ENCODE results near the gene KRCC1. TPM values are rescaled to one million over a fixed set of nuclear protein-coding genes. Genes with fewer than 3 reads are reported as not detected.

Gene KRCC1
- polyA plus RNA-seq, 1 experiment = 16.8 TPM

DNA sequence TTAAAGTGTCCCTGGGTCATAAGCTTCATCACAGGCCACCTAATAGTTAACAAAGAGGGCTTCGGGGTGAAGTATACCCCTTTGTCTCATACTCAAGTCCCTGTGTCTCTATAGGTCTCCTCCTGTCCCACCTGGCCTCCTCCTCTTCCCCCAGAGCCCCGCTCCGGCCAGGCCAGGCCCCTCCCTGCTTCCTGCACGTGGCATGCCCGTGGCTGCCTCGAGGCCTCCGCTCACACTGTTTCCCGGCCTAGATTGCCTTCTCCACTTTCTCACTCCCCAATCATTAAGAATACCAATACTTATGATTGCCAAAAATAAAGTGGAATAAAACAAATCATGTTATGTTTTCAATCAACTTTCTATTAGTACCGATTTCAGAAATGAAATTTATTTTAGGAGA is 30.8 kb upstream of the KRCC1 start:
- ChIA-PET POLR2A (no interaction called here), CTCF (no interaction called here)
- no peaks in the 10 kb centered on the region for H3K36me3 ChIP-seq (ENCODE audit: control insufficient read depth, insufficient read depth, low read length)
- no peak for DNase-seq (ENCODE audit: low read depth)
- no peak overlapping the region for H3K4me3 ChIP-seq (ENCODE audit: low read depth, low read length)
- peaks cover 6% of the 10 kb centered on the region; the same call in 1 of the 2 replicates for H3K27me3 ChIP-seq (ENCODE audit: control insufficient read depth, insufficient read depth, low read length)
- TF ChIP-seq, protein P1, sequence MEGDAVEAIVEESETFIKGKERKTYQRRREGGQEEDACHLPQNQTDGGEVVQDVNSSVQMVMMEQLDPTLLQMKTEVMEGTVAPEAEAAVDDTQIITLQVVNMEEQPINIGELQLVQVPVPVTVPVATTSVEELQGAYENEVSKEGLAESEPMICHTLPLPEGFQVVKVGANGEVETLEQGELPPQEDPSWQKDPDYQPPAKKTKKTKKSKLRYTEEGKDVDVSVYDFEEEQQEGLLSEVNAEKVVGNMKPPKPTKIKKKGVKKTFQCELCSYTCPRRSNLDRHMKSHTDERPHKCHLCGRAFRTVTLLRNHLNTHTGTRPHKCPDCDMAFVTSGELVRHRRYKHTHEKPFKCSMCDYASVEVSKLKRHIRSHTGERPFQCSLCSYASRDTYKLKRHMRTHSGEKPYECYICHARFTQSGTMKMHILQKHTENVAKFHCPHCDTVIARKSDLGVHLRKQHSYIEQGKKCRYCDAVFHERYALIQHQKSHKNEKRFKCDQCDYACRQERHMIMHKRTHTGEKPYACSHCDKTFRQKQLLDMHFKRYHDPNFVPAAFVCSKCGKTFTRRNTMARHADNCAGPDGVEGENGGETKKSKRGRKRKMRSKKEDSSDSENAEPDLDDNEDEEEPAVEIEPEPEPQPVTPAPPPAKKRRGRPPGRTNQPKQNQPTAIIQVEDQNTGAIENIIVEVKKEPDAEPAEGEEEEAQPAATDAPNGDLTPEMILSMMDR (IDR thresholded peaks at IDR 0.05; ENCODE audit: insufficient read depth, low read depth, low read length) = no peak

DNA sequence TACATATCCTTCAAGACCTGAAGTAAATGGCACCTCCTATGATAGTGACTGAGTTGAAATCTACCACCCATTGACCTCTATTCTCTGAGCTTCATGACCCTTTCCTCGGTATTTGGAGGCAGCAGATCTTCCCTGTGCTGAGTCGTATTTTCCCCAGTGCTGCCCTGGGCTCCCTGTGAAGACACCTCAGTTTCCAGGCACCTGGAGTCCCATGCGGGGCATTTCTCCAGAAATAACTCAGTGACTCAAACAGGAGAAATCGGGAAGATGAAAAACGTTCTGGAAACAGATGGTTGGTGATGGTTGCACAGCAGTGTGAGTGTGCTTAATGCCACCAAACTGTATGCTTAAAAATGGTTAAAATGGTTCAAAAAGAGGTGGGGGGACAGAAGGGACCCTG is 30.0 kb upstream of the KRCC1 start:
- no peaks in the 10 kb centered on the region for H3K36me3 ChIP-seq (ENCODE audit: control insufficient read depth, insufficient read depth, low read length)
- peaks cover 6% of the 10 kb centered on the region; the same call in 1 of the 2 replicates for H3K27me3 ChIP-seq (ENCODE audit: control insufficient read depth, insufficient read depth, low read length)
- H3K4me3 ChIP-seq (ENCODE audit: low read depth, low read length) = no peak overlapping the region
- CTCF ChIA-PET = interaction anchor here (0.8 kb wide), 1 partner anchor 11 kb away, joined by 3 read pairs; no protein-coding TSS in a partner anchor
- DNase-seq (ENCODE audit: low read depth) = no peak
- TF ChIP-seq, protein P1 (IDR thresholded peaks at IDR 0.05; ENCODE audit: insufficient read depth, low read depth, low read length) = no peak
- POLR2A ChIA-PET = interaction anchor here (0.6 kb wide), 1 partner anchor 14 kb away, joined by 5 read pairs; no protein-coding TSS in a partner anchor

DNA sequence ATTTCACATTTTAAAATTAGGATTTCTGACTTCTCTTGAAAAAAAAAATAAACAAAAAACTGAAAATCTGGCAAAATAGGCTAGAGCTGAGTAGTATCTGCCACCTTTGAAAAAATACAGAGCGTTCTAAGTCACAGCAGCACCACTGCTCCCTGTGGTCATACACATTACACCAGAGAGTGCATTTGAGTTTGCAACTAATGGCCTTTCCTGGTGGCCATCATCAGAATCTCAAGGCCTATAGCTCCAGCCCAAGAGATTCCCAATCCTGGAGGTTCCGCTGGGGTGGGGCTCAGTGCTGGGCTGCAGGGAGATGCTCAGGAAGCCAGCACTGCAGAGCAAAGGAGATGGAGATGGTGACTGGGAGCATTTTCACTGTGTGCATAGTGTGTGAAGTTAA is 29.5 kb upstream of the KRCC1 start:
- peaks cover 6% of the 10 kb centered on the region; the same call in 1 of the 2 replicates for H3K27me3 ChIP-seq (ENCODE audit: control insufficient read depth, insufficient read depth, low read length)
- CTCF ChIA-PET = interaction anchor here (0.8 kb wide), 1 partner anchor 12 kb away, joined by 3 read pairs; no protein-coding TSS in a partner anchor
- H3K36me3 ChIP-seq (ENCODE audit: control insufficient read depth, insufficient read depth, low read length) = no peaks in the 10 kb centered on the region
- H3K4me3 ChIP-seq (ENCODE audit: low read depth, low read length) = no peak overlapping the region
- TF ChIP-seq, protein P1 (IDR thresholded peaks at IDR 0.05; ENCODE audit: insufficient read depth, low read depth, low read length) = no peak
- no peak for DNase-seq (ENCODE audit: low read depth)
- POLR2A ChIA-PET = interaction anchor here (0.6 kb wide), 1 partner anchor 14 kb away, joined by 5 read pairs; no protein-coding TSS in a partner anchor

DNA sequence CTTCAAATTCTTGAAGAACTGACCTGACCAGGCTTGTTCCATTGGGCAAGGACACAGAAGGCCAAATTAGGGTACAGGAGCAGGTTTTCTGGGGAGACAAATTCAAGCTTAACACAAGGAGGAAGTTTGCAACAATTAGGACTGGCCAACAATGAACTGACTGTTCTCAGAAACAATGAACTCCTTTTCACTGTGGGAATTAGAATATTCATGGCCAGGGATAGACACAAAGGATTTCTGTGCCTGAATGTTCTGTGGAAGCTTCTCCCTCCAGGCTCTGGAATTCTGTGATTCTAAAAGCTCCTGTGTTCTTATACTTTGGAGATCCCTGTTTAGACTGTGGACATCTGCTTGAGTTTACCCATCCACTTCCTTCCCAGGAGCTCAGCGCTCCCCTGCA is 27.2 kb upstream of the KRCC1 start:
- TF ChIP-seq, protein P1 (IDR thresholded peaks at IDR 0.05; ENCODE audit: insufficient read depth, low read depth, low read length) = no peak
- ChIA-PET POLR2A (no interaction called here), CTCF (interaction anchor here (1.0 to 2.6 kb wide), 3 partner anchors 9 to 22 kb away, joined by 3 to 21 read pairs (median 4); no protein-coding TSS in a partner anchor)
- H3K36me3 ChIP-seq (ENCODE audit: control insufficient read depth, insufficient read depth, low read length) = no peaks in the 10 kb centered on the region
- DNase-seq (ENCODE audit: low read depth) = no peak
- peaks cover 6% of the 10 kb centered on the region; the same call in 1 of the 2 replicates for H3K27me3 ChIP-seq (ENCODE audit: control insufficient read depth, insufficient read depth, low read length)
- H3K4me3 ChIP-seq (ENCODE audit: low read depth, low read length) = no peak overlapping the region

DNA sequence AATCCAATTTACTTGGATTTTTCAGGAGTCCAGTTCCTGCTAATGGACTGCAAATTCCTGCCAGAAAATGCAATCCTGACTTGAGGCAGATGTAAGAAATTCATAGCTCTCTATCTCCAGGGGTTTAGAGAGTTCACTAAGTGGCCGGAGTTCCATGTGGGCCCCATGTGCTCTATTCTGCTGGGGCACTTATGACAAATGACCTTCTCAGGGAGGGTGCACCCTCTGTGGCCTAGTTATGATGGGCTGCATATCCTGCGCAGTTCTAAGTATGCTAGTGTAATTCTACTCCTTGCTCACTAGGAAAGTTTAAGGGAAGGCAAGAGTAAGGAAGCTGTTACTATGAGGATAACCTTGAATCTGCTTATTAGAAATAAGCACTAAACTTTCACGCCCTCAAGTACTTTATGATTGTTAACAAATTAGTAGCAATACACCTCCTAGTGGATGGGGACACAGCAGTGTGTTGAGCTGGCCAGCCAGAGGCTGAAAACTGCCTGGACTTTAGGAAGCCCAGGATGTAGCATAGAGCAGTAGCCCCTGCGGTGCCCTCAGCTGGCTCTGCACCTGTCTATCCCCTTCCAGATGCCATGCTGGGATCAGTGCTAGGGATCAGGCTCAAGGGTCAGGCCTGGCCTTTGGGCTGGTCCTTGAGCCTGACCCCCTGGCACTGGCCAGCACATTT is 26.5 kb upstream of the KRCC1 start:
- POLR2A ChIA-PET = no interaction called here
- Histone ChIP-seq H3K27me3 (ENCODE audit: control insufficient read depth, insufficient read depth, low read length) (peaks cover 6% of the 10 kb centered on the region; the same call in 1 of the 2 replicates), H3K4me3 (ENCODE audit: low read depth, low read length) (no peak overlapping the region), H3K36me3 (ENCODE audit: control insufficient read depth, insufficient read depth, low read length) (no peaks in the 10 kb centered on the region)
- CTCF ChIA-PET = interaction anchor here (1.3 to 2.6 kb wide), 3 partner anchors 9 to 22 kb away, joined by 4 to 21 read pairs (median 6); no protein-coding TSS in a partner anchor
- TF ChIP-seq, protein P1 (IDR thresholded peaks at IDR 0.05; ENCODE audit: insufficient read depth, low read depth, low read length) = no peak
- DNase-seq (ENCODE audit: low read depth) = no peak
